ENCODE results near the gene LDLR. TPM values are rescaled to one million over a fixed set of nuclear protein-coding genes. Genes with fewer than 3 reads are reported as not detected.

The LDLR gene
- total RNA-seq, 2 donors from 2014 or later: 61.0 to 101 TPM

DNA sequence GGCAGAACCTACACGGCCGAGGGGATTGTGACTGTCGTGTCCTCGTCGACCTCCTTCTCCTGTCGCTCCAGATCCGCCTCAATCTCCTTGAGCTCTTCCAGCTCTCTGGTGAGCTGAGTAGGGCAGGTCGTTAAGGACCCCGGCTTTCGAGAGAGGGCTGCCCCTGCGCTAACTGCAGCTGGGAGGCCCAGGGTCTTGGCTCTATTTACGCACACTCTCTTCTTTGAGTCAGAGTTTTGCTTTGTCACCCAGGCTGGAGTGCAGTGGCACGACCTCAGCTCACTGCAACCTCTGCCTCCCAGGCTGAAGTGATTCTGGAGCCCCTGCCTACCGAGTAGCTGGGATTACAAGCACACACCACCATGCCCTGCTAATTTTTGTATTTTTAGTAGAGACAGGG lies 58.7 kb downstream of the LDLR start:
- TF ChIP-seq, protein P1, sequence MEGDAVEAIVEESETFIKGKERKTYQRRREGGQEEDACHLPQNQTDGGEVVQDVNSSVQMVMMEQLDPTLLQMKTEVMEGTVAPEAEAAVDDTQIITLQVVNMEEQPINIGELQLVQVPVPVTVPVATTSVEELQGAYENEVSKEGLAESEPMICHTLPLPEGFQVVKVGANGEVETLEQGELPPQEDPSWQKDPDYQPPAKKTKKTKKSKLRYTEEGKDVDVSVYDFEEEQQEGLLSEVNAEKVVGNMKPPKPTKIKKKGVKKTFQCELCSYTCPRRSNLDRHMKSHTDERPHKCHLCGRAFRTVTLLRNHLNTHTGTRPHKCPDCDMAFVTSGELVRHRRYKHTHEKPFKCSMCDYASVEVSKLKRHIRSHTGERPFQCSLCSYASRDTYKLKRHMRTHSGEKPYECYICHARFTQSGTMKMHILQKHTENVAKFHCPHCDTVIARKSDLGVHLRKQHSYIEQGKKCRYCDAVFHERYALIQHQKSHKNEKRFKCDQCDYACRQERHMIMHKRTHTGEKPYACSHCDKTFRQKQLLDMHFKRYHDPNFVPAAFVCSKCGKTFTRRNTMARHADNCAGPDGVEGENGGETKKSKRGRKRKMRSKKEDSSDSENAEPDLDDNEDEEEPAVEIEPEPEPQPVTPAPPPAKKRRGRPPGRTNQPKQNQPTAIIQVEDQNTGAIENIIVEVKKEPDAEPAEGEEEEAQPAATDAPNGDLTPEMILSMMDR (conservative IDR thresholded peaks at IDR 0.05): no peak
- Histone ChIP-seq H3K9me3 (ENCODE audit: control insufficient read depth, low read length) (no peaks in the 10 kb centered on the region), H3K4me3 (ENCODE audit: low read length) (no peak overlapping the region), H3K27me3 (ENCODE audit: control insufficient read depth, insufficient read depth, low read length, poor library complexity, severe bottlenecking) (no peaks in the 10 kb centered on the region), H3K36me3 (ENCODE audit: control insufficient read depth, insufficient read depth, low read length) (peaks cover 26% of the 10 kb centered on the region), H3K9ac (ENCODE audit: extremely low read depth, low read length, poor library complexity, severe bottlenecking) (no peak overlapping the region), H3K27ac (ENCODE audit: low read depth, low read length) (no peak overlapping the region), H3K4me1 (ENCODE audit: control insufficient read depth, insufficient read depth, low read length) (peaks cover 1% of the 10 kb centered on the region)
- Mint-ChIP-seq H3K36me3 (ENCODE audit: low read depth) (peaks cover 35% of the 10 kb centered on the region), H3K27me3 (ENCODE audit: insufficient read depth) (no peaks in the 10 kb centered on the region), H3K9me3 (no peaks in the 10 kb centered on the region), H3K4me1 (no peaks in the 10 kb centered on the region), H3K4me3 (no peak overlapping the region), H3K27ac (no peak overlapping the region)
- 98 to 99% methylated on average over 14 of the region's 14 CpGs for WGBS, 2 experiments (ENCODE audit: insufficient coverage in 1 of 2, insufficient read length in 1 of 2)
- no peak for DNase-seq

DNA sequence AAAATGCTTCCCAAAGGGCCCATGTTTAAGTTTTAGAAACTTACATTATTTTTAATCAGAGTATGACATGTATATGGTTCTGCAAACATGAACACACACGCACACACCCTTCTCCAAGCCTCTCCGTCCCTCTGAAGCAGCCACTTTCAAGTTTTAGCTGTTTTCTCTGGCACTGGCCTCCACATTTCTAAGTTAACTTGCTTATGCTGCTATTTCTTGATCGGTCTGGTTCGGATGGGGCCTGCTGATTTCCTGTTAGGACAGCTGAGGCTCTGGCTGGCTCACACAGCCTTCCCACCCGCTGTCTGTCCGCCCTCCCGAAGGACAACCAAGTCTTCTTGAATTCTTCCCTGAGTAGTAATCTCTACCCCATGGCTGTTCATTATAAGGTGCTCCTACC lies 61.9 kb downstream of the LDLR start:
- 94 to 100% methylated on average over 7 of the region's 7 CpGs for WGBS, 2 experiments (ENCODE audit: insufficient coverage in 1 of 2, insufficient read length in 1 of 2)
- peaks cover 8% of the 10 kb centered on the region for H3K4me1 Mint-ChIP-seq
- H3K4me1 ChIP-seq (ENCODE audit: control insufficient read depth, insufficient read depth, low read length): no peaks in the 10 kb centered on the region
- no peak overlapping the region for H3K9ac ChIP-seq (ENCODE audit: extremely low read depth, low read length, poor library complexity, severe bottlenecking)
- H3K27ac Mint-ChIP-seq: peak overlapping the region; percentile 52
- peaks cover 13% of the 10 kb centered on the region for H3K36me3 ChIP-seq (ENCODE audit: control insufficient read depth, insufficient read depth, low read length)
- no peaks in the 10 kb centered on the region for H3K9me3 Mint-ChIP-seq
- H3K27me3 ChIP-seq (ENCODE audit: control insufficient read depth, insufficient read depth, low read length, poor library complexity, severe bottlenecking): no peaks in the 10 kb centered on the region
- H3K9me3 ChIP-seq (ENCODE audit: control insufficient read depth, low read length): no peaks in the 10 kb centered on the region
- DNase-seq: no peak
- no peak overlapping the region for H3K4me3 Mint-ChIP-seq
- H3K27me3 Mint-ChIP-seq (ENCODE audit: insufficient read depth): no peaks in the 10 kb centered on the region
- no peak overlapping the region for H3K4me3 ChIP-seq (ENCODE audit: low read length)
- H3K36me3 Mint-ChIP-seq (ENCODE audit: low read depth): peaks cover 23% of the 10 kb centered on the region
- H3K27ac ChIP-seq (ENCODE audit: low read depth, low read length): no peak overlapping the region
- TF ChIP-seq, protein P1 (conservative IDR thresholded peaks at IDR 0.05): no peak

DNA sequence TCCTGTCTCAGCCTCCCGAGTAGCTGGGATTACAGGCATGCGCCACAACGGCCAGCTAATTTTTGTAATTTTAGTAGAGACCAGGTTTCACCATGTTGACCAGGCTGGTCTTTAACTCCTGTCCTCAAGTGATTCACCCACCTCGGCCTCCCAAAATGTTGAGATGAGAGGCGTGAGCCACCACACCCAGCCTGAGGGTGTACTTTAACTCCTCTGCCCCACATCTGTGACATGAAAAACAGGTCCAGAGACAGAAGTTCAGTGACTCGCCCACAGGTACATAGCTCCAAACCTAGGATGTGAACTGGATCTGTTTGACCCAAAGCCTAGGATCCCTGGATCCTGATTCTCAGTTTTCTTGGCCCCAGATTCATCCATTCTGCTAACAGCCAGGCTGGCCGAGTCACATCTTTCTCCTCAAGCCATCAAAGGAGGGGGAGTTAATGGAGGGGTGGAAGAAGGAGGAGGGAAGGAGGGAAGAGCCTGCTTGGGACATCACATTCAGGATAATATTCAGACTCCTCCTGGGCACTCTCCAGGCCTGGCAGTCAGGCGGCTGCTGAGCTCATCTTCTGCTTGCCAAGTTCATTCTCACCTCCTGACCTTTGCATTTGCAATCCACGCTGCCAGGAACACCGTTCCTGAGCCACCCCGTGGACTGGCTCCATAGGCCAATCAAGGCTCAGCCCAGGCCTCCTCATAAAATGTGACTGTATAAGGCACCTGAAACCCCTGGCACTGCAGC lies 63.2 kb downstream of the LDLR start:
- Histone ChIP-seq H3K27ac (ENCODE audit: low read depth, low read length) (no peak overlapping the region), H3K9me3 (ENCODE audit: control insufficient read depth, low read length) (no peaks in the 10 kb centered on the region), H3K27me3 (ENCODE audit: control insufficient read depth, insufficient read depth, low read length, poor library complexity, severe bottlenecking) (no peaks in the 10 kb centered on the region), H3K4me3 (ENCODE audit: low read length) (no peak overlapping the region), H3K4me1 (ENCODE audit: control insufficient read depth, insufficient read depth, low read length) (no peaks in the 10 kb centered on the region), H3K9ac (ENCODE audit: extremely low read depth, low read length, poor library complexity, severe bottlenecking) (no peak overlapping the region), H3K36me3 (ENCODE audit: control insufficient read depth, insufficient read depth, low read length) (peaks cover 13% of the 10 kb centered on the region)
- no peaks in the 10 kb centered on the region for H3K9me3 Mint-ChIP-seq
- no peaks in the 10 kb centered on the region for H3K27me3 Mint-ChIP-seq (ENCODE audit: insufficient read depth)
- H3K27ac Mint-ChIP-seq: peak overlapping the region; percentile 72
- peaks cover 10% of the 10 kb centered on the region for H3K4me1 Mint-ChIP-seq
- DNase-seq: no peak
- H3K36me3 Mint-ChIP-seq (ENCODE audit: low read depth): peaks cover 15% of the 10 kb centered on the region
- TF ChIP-seq, protein P1 (conservative IDR thresholded peaks at IDR 0.05): no peak
- H3K4me3 Mint-ChIP-seq: no peak overlapping the region
- 93 to 96% methylated on average over 8 to 11 of the region's 11 CpGs for WGBS, 2 experiments (ENCODE audit: insufficient coverage in 1 of 2, insufficient read length in 1 of 2)

Measured in endodermal cell (in vitro differentiated cells).